Esophagus muscularis mucosa (tissue), 4 donors: ENCODE results near the gene ETAA1.

Experiments
- EP300 ChIP-seq: sonication (generic); formaldehyde crosslinking; IDR thresholded peaks from one replicate; pipeline ENCODE4 v1.6.1; 2017; ENCODE audit warnings: antibody characterized with exemption
- POLR2A ChIP-seq: fragments of 450-650 bp; IDR thresholded peaks from one replicate; pipeline ENCODE4 v1.6.1; 2017; ENCODE audit warnings: antibody characterized with exemption, moderate library complexity, mild to moderate bottlenecking, low read depth
- POLR2AphosphoS5 ChIP-seq, 2 donors: sonication (generic); formaldehyde crosslinking; IDR thresholded peaks; one replicate each; pipeline ENCODE4 v1.6.1; 2017; ENCODE audit warnings: antibody characterized with exemption in 2 of 2
- TF ChIP-seq, protein P1 (sequence below), 3 experiments: fragments of 200-600 bp in 2 of 3; fragments of 450-650 bp in 1 of 3; sonication (generic) in 2 of 3; IDR thresholded peaks; one replicate each; pipeline ENCODE4 v1.5.1; 2017 to 2019; ENCODE audit warnings: antibody characterized with exemption in 3 of 3, mild to moderate bottlenecking in 2 of 3, moderate library complexity in 1 of 3

GRCh38 chr2:67389286-67389685 is 7.8 kb upstream of the ETAA1 start:
- TF ChIP-seq, protein P1, sequence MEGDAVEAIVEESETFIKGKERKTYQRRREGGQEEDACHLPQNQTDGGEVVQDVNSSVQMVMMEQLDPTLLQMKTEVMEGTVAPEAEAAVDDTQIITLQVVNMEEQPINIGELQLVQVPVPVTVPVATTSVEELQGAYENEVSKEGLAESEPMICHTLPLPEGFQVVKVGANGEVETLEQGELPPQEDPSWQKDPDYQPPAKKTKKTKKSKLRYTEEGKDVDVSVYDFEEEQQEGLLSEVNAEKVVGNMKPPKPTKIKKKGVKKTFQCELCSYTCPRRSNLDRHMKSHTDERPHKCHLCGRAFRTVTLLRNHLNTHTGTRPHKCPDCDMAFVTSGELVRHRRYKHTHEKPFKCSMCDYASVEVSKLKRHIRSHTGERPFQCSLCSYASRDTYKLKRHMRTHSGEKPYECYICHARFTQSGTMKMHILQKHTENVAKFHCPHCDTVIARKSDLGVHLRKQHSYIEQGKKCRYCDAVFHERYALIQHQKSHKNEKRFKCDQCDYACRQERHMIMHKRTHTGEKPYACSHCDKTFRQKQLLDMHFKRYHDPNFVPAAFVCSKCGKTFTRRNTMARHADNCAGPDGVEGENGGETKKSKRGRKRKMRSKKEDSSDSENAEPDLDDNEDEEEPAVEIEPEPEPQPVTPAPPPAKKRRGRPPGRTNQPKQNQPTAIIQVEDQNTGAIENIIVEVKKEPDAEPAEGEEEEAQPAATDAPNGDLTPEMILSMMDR (IDR thresholded peaks at IDR 0.05) = no peak
- TF ChIP-seq EP300 (no peak), POLR2A (no peak), POLR2AphosphoS5 (IDR thresholded peaks at IDR 0.05) (peak in 1 of 2 donors; percentile 45)
